Measurements from ENCODE around the gene GPR31.

The GPR31 gene

DNA sequence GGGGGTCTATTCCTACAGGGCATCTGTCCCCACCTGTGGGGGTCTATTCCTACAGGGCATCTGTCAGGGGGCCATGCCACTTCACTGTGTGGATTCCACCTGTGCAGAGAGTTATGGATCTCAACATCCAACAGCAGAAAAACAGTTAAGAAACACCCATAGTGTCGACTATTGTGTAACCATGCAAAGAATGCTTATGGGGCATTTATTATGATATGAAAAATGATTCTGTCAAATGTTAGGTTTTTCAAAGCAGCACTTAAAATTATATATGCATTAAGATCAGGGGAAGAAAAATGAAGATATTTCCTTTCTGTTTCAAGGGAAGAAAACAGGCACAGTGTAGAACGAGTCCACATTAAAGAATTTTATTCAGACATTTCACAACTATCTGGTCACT, 2.9 kb downstream of the GPR31 start:
- Histone ChIP-seq H2AFZ (ENCODE audit: low read depth, low read length, severe bottlenecking) (no peak overlapping the region), H3F3A (ENCODE audit: insufficient read depth) (no peaks in the 10 kb centered on the region), H3K9me2 (replicated peaks; ENCODE audit: insufficient read depth, low read length) (no peaks in the 10 kb centered on the region), H3K27ac (ENCODE audit: low read depth, low read length) (no peak overlapping the region), H3K9ac (ENCODE audit: low read length) (no peak overlapping the region), H3K79me2 (ENCODE audit: insufficient read depth, low read length) (no peaks in the 10 kb centered on the region), H3K36me3 (ENCODE audit: low read length) (no peaks in the 10 kb centered on the region), H3K4me3 (ENCODE audit: insufficient read depth, low read length, poor library complexity, severe bottlenecking) (no peak overlapping the region), H4K20me1 (ENCODE audit: low read depth, low read length) (no peaks in the 10 kb centered on the region), H3K4me2 (ENCODE audit: low read depth, low read length, poor library complexity, severe bottlenecking) (no peak overlapping the region), H3K9me3 (ENCODE audit: insufficient read depth, low read length) (no peaks in the 10 kb centered on the region), H3K27me3 (ENCODE audit: low read length) (no peaks in the 10 kb centered on the region)
- TF ChIP-seq EZH2phosphoT487 (conservative IDR thresholded peaks at IDR 0.05; ENCODE audit: low read length): no peak
- TF ChIP-seq, protein P1, sequence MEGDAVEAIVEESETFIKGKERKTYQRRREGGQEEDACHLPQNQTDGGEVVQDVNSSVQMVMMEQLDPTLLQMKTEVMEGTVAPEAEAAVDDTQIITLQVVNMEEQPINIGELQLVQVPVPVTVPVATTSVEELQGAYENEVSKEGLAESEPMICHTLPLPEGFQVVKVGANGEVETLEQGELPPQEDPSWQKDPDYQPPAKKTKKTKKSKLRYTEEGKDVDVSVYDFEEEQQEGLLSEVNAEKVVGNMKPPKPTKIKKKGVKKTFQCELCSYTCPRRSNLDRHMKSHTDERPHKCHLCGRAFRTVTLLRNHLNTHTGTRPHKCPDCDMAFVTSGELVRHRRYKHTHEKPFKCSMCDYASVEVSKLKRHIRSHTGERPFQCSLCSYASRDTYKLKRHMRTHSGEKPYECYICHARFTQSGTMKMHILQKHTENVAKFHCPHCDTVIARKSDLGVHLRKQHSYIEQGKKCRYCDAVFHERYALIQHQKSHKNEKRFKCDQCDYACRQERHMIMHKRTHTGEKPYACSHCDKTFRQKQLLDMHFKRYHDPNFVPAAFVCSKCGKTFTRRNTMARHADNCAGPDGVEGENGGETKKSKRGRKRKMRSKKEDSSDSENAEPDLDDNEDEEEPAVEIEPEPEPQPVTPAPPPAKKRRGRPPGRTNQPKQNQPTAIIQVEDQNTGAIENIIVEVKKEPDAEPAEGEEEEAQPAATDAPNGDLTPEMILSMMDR (IDR thresholded peaks at IDR 0.05; ENCODE audit: insufficient read depth, low read length, poor library complexity, severe bottlenecking): no peak

DNA sequence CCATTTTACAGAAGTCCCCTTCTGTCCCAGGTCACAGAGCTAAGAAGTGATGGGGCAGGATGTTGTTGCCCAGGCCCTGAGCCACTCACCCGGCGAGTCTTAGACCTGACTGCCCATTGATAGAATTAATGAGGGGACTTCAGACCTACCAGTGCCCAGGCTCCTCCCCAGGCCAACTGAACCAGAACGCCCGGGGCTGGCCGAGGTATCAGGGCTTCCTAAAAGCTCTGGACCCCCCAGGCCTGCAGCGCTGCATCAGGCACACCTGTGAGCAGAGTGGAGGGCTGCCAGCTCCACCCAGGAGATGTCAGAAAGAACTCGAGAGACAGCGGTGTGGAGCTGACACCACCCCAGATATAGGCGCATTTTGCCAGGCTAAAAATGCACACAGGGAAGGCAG, 3.5 kb downstream of the GPR31 start:
- TF ChIP-seq EZH2phosphoT487 (conservative IDR thresholded peaks at IDR 0.05; ENCODE audit: low read length): no peak
- H4K20me1 ChIP-seq (ENCODE audit: low read depth, low read length): no peaks in the 10 kb centered on the region
- no peaks in the 10 kb centered on the region for H3K79me2 ChIP-seq (ENCODE audit: insufficient read depth, low read length)
- no peak overlapping the region for H3K27ac ChIP-seq (ENCODE audit: low read depth, low read length)
- no peak overlapping the region for H2AFZ ChIP-seq (ENCODE audit: low read depth, low read length, severe bottlenecking)
- H3K9me2 ChIP-seq (replicated peaks; ENCODE audit: insufficient read depth, low read length): no peaks in the 10 kb centered on the region
- H3F3A ChIP-seq (ENCODE audit: insufficient read depth): no peaks in the 10 kb centered on the region
- no peaks in the 10 kb centered on the region for H3K36me3 ChIP-seq (ENCODE audit: low read length)
- no peak overlapping the region for H3K4me2 ChIP-seq (ENCODE audit: low read depth, low read length, poor library complexity, severe bottlenecking)
- no peak overlapping the region for H3K4me3 ChIP-seq (ENCODE audit: insufficient read depth, low read length, poor library complexity, severe bottlenecking)
- H3K9ac ChIP-seq (ENCODE audit: low read length): no peak overlapping the region
- no peaks in the 10 kb centered on the region for H3K27me3 ChIP-seq (ENCODE audit: low read length)
- H3K9me3 ChIP-seq (ENCODE audit: insufficient read depth, low read length): no peaks in the 10 kb centered on the region

DNA sequence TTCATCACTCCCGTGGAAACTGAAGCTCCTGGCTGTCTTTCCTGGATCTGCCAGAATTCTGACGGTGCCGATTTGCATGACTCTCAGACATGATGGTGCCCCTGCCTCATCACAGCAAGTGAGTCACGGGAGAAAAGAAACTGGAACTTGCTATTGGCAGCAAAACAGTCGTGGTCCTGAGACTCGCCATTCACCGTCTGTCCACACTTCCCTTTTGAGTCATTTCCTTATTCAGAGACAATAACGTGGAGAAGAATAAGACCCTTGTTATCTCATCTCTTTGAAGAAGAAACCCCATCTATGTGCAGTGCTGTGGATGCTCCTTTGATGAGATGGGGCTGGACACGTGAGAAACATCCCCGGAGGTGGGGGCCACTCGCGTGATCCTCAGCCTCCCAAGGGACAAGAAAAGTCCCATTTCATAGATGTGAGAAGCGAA, 4.2 kb downstream of the GPR31 start:
- H3K9ac ChIP-seq (ENCODE audit: low read length): peak overlapping the region; percentile 26; the same call in 1 of the 2 replicates
- H3K9me3 ChIP-seq (ENCODE audit: insufficient read depth, low read length): no peaks in the 10 kb centered on the region
- H4K20me1 ChIP-seq (ENCODE audit: low read depth, low read length): no peaks in the 10 kb centered on the region
- no peaks in the 10 kb centered on the region for H3F3A ChIP-seq (ENCODE audit: insufficient read depth)
- peak overlapping the region; percentile 24 for H3K4me3 ChIP-seq (ENCODE audit: insufficient read depth, low read length, poor library complexity, severe bottlenecking)
- H2AFZ ChIP-seq (ENCODE audit: low read depth, low read length, severe bottlenecking): peak overlapping the region; percentile 23
- H3K27ac ChIP-seq (ENCODE audit: low read depth, low read length): no peak overlapping the region
- H3K4me2 ChIP-seq (ENCODE audit: low read depth, low read length, poor library complexity, severe bottlenecking): peak overlapping the region; percentile 57
- H3K9me2 ChIP-seq (replicated peaks; ENCODE audit: insufficient read depth, low read length): no peaks in the 10 kb centered on the region
- no peak for TF ChIP-seq EZH2phosphoT487 (conservative IDR thresholded peaks at IDR 0.05; ENCODE audit: low read length)
- TF ChIP-seq, protein P1 (IDR thresholded peaks at IDR 0.05; ENCODE audit: insufficient read depth, low read length, poor library complexity, severe bottlenecking): no peak
- no peaks in the 10 kb centered on the region for H3K27me3 ChIP-seq (ENCODE audit: low read length)
- no peaks in the 10 kb centered on the region for H3K79me2 ChIP-seq (ENCODE audit: insufficient read depth, low read length)
- no peaks in the 10 kb centered on the region for H3K36me3 ChIP-seq (ENCODE audit: low read length)

DNA sequence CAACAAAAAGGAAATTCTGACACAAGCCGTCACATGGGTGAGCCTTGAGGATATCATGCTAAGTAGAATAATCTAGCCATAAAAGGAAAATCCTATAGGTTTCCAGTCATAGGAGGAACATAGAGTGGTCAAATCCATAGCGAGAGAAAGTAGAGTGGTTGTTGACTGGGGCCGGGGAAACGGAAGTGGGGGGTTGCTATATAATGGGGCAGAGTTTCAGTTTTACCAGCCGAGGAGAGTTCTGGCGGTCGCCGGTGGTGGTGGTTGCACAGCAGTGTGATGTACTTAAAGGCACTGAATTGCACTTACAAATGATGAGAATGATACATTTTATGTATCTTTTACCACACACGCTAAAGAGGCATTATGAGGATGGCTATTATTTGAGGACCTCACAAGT, 4.9 kb downstream of the GPR31 start:
- H4K20me1 ChIP-seq (ENCODE audit: low read depth, low read length): no peaks in the 10 kb centered on the region
- no peaks in the 10 kb centered on the region for H3K79me2 ChIP-seq (ENCODE audit: insufficient read depth, low read length)
- no peaks in the 10 kb centered on the region for H3F3A ChIP-seq (ENCODE audit: insufficient read depth)
- H3K4me2 ChIP-seq (ENCODE audit: low read depth, low read length, poor library complexity, severe bottlenecking): peak overlapping the region; percentile 57
- H3K4me3 ChIP-seq (ENCODE audit: insufficient read depth, low read length, poor library complexity, severe bottlenecking): peak overlapping the region; percentile 24
- H3K9me2 ChIP-seq (replicated peaks; ENCODE audit: insufficient read depth, low read length): no peaks in the 10 kb centered on the region
- H3K9ac ChIP-seq (ENCODE audit: low read length): peak overlapping the region; percentile 26; the same call in 1 of the 2 replicates
- H3K36me3 ChIP-seq (ENCODE audit: low read length): no peaks in the 10 kb centered on the region
- no peaks in the 10 kb centered on the region for H3K9me3 ChIP-seq (ENCODE audit: insufficient read depth, low read length)
- no peaks in the 10 kb centered on the region for H3K27me3 ChIP-seq (ENCODE audit: low read length)
- H3K27ac ChIP-seq (ENCODE audit: low read depth, low read length): peak overlapping the region; percentile 13; the same call in 1 of the 2 replicates
- peak overlapping the region; percentile 23 for H2AFZ ChIP-seq (ENCODE audit: low read depth, low read length, severe bottlenecking)
- no peak for TF ChIP-seq EZH2phosphoT487 (conservative IDR thresholded peaks at IDR 0.05; ENCODE audit: low read length)
- TF ChIP-seq, protein P1 (IDR thresholded peaks at IDR 0.05; ENCODE audit: insufficient read depth, low read length, poor library complexity, severe bottlenecking): no peak

All from SU-DHL-6 (cell line).